ENCODE measurements around the gene NUP153. TPM values are rescaled to one million over a fixed set of nuclear protein-coding genes. Genes with fewer than 3 reads are reported as not detected.

Gene NUP153
- total RNA-seq, 1 experiment from 2014 or later: 99.3 TPM

DNA sequence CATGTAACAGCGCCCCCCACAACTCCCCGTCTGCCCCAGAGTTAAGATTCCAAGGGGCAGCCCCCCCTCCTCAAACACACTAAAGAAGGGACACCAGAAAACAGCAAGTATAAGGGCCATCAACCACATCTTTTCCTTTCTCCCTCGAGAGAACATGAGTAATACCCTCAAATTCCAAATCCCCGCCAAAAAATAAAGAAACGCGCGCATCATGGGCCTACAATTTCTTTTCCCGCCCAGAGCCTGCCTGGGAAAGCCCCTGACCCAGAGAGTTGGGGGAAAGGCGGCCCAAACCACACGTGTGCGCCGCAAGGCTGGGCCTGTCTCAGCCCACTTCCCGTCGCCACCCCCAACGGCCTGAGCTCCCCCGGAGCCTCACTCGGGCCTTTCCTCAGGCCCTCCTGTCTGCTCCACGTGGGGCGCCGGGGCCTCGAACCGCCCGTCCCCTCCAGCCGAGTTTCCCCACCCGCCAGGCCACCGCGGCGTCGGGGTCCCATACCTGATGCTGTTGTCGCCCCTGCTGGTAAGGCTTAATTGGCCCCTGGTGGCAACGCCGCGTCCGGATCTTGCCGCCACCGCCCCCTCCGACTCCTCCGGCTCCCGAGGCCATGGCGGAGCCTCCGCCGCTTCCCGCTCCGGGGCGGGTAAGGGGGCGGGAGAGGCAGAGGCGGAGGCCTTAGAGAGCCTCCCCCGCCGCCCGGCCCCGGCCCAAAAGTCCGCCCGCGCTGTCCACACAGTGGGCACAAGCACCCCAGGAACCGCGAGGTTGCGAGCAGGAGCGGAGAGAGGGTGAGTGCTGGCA lies 746 bp downstream of the NUP153 start:
- no CpG with 5 or more reads among the region's 58 CpGs for WGBS (ENCODE audit: extremely low coverage, insufficient read length, low lambda C conversion rate)
- Histone ChIP-seq H3K79me2 (ENCODE audit: insufficient read depth, low read length) (peaks cover 36% of the 10 kb centered on the region; the same call in 1 of the 2 replicates), H2AK5ac (ENCODE audit: insufficient read length, low read length) (no peak overlapping the region), H2BK12ac (ENCODE audit: insufficient read length, low read depth, low read length) (no peak overlapping the region), H3K9me3 (ENCODE audit: control insufficient read depth, low read depth, low read length) (no peaks in the 10 kb centered on the region), H3K4ac (ENCODE audit: low read depth, low read length) (peak overlapping the region; percentile 75), H2BK5ac (ENCODE audit: insufficient read length, low read length) (no peak overlapping the region), H3K4me2 (ENCODE audit: insufficient read depth, insufficient read length, low read length) (peak overlapping the region; percentile 58), H2BK15ac (ENCODE audit: low read depth, low read length) (no peak overlapping the region), H3K23ac (ENCODE audit: insufficient read length, low read depth, low read length) (no peak overlapping the region), H3K27ac (ENCODE audit: insufficient read length, low read depth, low read length) (peak overlapping the region; percentile 66), H4K91ac (ENCODE audit: insufficient read length, low read depth, low read length) (peak overlapping the region; percentile 72), H3K23me2 (ENCODE audit: insufficient read length, low read depth, low read length, poor library complexity, severe bottlenecking) (no peaks in the 10 kb centered on the region), H2AFZ (ENCODE audit: low read length) (no peak overlapping the region), H3T11ph (ENCODE audit: low read length) (no peak overlapping the region), H4K20me1 (ENCODE audit: control insufficient read depth, insufficient read depth, insufficient read length) (no peaks in the 10 kb centered on the region), H2BK20ac (ENCODE audit: low read depth, low read length, poor library complexity, severe bottlenecking) (no peak overlapping the region), H3K4me1 (ENCODE audit: insufficient read depth, low read length) (peaks cover 2% of the 10 kb centered on the region; the same call in 1 of the 2 replicates), H4K8ac (replicated peaks; ENCODE audit: insufficient read length, low read depth, low read length) (no peak overlapping the region), H3K56ac (ENCODE audit: insufficient read length, low read depth, low read length) (no peak overlapping the region), H4K5ac (ENCODE audit: insufficient read length, low read depth, low read length) (no peak overlapping the region), H3K9ac (ENCODE audit: extremely low read depth, insufficient read length, low read length) (peak overlapping the region; percentile 80), H3K18ac (ENCODE audit: insufficient read length, low read depth, low read length) (peak overlapping the region; percentile 97), H3K79me1 (ENCODE audit: insufficient read depth, low read depth, low read length, poor library complexity, severe bottlenecking) (no peaks in the 10 kb centered on the region), H2BK120ac (ENCODE audit: low read depth, low read length, poor library complexity, severe bottlenecking) (peak overlapping the region; percentile 86), H3K14ac (ENCODE audit: insufficient read depth, low read length) (peak overlapping the region; percentile 98), H3K27me3 (ENCODE audit: insufficient read depth, low read length) (no peaks in the 10 kb centered on the region)
- H3K4me1 Mint-ChIP-seq: peaks cover 25 to 30% of the 10 kb centered on the region in 2 experiments
- H3K9me3 Mint-ChIP-seq: no peaks in the 10 kb centered on the region; a peak in 3 of 5 replicates
- H3K27me3 Mint-ChIP-seq (ENCODE audit: low read depth): no peaks in the 10 kb centered on the region
- H3K27ac Mint-ChIP-seq: peak overlapping the region; percentile 97 to 100 (median 99)
- TF ChIP-seq, protein P1, sequence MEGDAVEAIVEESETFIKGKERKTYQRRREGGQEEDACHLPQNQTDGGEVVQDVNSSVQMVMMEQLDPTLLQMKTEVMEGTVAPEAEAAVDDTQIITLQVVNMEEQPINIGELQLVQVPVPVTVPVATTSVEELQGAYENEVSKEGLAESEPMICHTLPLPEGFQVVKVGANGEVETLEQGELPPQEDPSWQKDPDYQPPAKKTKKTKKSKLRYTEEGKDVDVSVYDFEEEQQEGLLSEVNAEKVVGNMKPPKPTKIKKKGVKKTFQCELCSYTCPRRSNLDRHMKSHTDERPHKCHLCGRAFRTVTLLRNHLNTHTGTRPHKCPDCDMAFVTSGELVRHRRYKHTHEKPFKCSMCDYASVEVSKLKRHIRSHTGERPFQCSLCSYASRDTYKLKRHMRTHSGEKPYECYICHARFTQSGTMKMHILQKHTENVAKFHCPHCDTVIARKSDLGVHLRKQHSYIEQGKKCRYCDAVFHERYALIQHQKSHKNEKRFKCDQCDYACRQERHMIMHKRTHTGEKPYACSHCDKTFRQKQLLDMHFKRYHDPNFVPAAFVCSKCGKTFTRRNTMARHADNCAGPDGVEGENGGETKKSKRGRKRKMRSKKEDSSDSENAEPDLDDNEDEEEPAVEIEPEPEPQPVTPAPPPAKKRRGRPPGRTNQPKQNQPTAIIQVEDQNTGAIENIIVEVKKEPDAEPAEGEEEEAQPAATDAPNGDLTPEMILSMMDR (conservative IDR thresholded peaks at IDR 0.05): peak; percentile 32; the same call in 1 of the 3 replicates
- DNase-seq: peak; percentile 58
- peaks cover 0 to 4% (median 0%) of the 10 kb centered on the region in 3 experiments; a peak in 2 of 7 replicates for H3K36me3 Mint-ChIP-seq (ENCODE audit: insufficient read depth in 1 of 3, low read depth in 3 of 3)
- peak overlapping the region; percentile 84 to 100 for H3K4me3 Mint-ChIP-seq

Measured in H9 (cell line).